Epidermal melanocyte (primary cell): ENCODE data around the gene RPP30.
A peak's percentile ranks its signal among the peaks of the same experiment; 100 is the strongest.
"Not testable (repeated sequence)": the region's sequence is repeated elsewhere in the genome, so short reads cannot be mapped to it uniquely, and the experiment has no call there.

ENCODE experiments used
- DNase-seq: peaks from one replicate; pipeline ENCODE4 v3.0.0; 2011; ENCODE audit warnings: low spot score; ENCODE audit not compliant: insufficient read length

Gene RPP30

GRCh38 chr10:90871279-90871765 lies 452 bp upstream of the RPP30 start:
- peak; percentile 49 for DNase-seq

GRCh38 chr10:90872648-90873020 lies 860 bp downstream of the RPP30 start:
- DNase-seq: no peak

- DNase-seq: no peak
These were observed 7.3 kb downstream of the RPP30 start for GRCh38 chr10:90879062-90879461.

GRCh38 chr10:90880059-90880719 lies 8.4 kb downstream of the RPP30 start:
- not testable (repeated sequence) for DNase-seq

- DNase-seq: no peak
These were observed 12.7 kb downstream of the RPP30 start for GRCh38 chr10:90884431-90884830.

GRCh38 chr10:90885176-90885575 lies 13.4 kb downstream of the RPP30 start:
- no peak for DNase-seq

GRCh38 chr10:90887555-90887954 lies 15.8 kb downstream of the RPP30 start:
- DNase-seq: no peak

GRCh38 chr10:90888387-90888786 lies 16.6 kb downstream of the RPP30 start:
- no peak for DNase-seq

GRCh38 chr10:90889636-90890035 lies 17.9 kb downstream of the RPP30 start:
- no peak for DNase-seq

- no peak for DNase-seq
These were observed 18.6 kb downstream of the RPP30 start for GRCh38 chr10:90890347-90890746.

GRCh38 chr10:90893190-90893589 lies 21.4 kb downstream of the RPP30 start:
- DNase-seq: no peak

GRCh38 chr10:90896916-90897315 lies 25.1 kb downstream of the RPP30 start:
- DNase-seq: not testable (repeated sequence)

GRCh38 chr10:90905925-90906324 lies 34.2 kb downstream of the RPP30 start:
- DNase-seq: no peak

GRCh38 chr10:90906596-90906995 lies 34.8 kb downstream of the RPP30 start:
- no peak for DNase-seq

GRCh38 chr10:90911133-90912051 lies 39.6 kb downstream of the RPP30 start:
- peak; percentile 63 for DNase-seq

GRCh38 chr10:90912174-90912573 lies 40.4 kb downstream of the RPP30 start:
- DNase-seq: no peak

GRCh38 chr10:90912854-90913479 lies 41.2 kb downstream of the RPP30 start:
- no peak for DNase-seq

- no peak for DNase-seq
These were observed 42.1 kb downstream of the RPP30 start for GRCh38 chr10:90913774-90914420.

- DNase-seq: no peak
These were observed 43.4 kb downstream of the RPP30 start for GRCh38 chr10:90914992-90915765.

- no peak for DNase-seq
These were observed 43.9 kb downstream of the RPP30 start for GRCh38 chr10:90915766-90916075.
